HTERT RPE-1 (cell line): ENCODE data around the gene TMEM135.
"Not testable (repeated sequence)": the region's sequence is repeated elsewhere in the genome, so short reads cannot be mapped to it uniquely, and the experiment has no call there.

Experiments
- in situ Hi-C: fragments of 300-500 bp; cut with MboI; formaldehyde crosslinking; loops from 4 replicates; pipeline ENCODE4 v1.14.3; 2020; ENCODE audit warnings: low sequenced_read_pairs

The TMEM135 gene

GRCh38 chr11:87076260-87076783, 38.6 kb downstream of the TMEM135 start:
- in situ Hi-C loops: no loop called here

- in situ Hi-C loops: no loop called here
Observed at GRCh38 chr11:87076874-87077429, 39.2 kb downstream of the TMEM135 start.

- in situ Hi-C loops: no loop called here
Observed at GRCh38 chr11:87081358-87081757, 43.6 kb downstream of the TMEM135 start.

DNA sequence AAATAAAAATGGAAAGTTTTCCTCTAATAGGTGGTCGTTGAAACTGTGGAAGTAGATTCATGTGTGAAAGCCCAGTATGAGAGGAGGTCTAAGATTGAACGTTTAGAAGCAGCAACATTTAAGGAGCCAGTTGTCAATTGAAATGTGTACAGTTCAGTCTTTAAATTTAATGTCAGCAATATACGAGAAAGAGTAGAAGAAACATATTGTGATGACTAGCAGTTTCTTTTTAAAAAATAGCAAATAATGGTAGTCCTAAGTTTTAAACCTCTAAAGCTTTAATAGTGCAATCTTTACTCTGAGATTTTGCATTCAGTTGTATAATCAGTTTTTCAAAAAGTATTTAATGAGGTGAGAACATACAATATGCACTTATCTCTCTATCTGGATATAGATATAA, 44.9 kb downstream of the TMEM135 start:
- in situ Hi-C loops: no loop called here

GRCh38 chr11:87083029-87083428, 45.3 kb downstream of the TMEM135 start:
- in situ Hi-C loops: no loop called here

DNA sequence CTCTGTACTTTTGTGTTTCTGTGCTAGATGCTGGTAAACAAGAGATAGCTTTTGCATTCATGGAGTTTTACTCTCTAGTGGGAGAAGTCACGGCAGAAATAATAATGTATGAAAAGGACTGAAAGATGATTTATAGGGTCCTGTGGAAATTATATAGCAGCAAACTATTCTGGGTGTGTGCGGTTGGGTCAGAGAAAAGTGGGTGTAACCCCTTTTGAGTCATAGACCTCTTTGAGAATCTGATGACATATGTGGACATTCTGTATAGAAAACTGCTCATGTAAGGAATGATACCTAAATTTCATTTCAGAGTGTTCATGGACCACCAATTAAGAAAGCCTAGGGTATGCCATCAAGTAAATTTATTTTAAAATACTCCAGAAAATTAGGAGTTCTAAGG, 54.4 kb downstream of the TMEM135 start:
- in situ Hi-C loops: no loop called here

- in situ Hi-C loops: no loop called here
Observed at GRCh38 chr11:87092567-87092966, 54.8 kb downstream of the TMEM135 start.

DNA sequence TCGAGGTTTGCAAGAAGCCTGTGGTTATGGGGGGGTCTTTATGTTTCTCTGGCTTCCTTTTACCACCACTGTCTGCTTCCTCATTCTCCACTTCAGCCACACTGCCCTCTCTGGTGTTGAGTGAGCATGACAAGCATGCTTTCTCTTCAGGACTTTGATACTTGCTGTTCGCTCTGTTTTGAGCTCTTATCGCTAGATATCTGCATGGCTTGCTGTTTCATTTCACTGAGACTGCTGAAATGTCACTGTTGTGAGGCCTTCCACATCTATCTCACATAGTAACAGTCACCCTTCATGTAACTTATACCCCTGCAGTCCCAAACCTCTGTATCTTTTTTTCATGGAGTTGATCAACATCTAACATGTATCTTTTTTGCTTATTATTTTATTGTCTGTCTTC, 59.8 kb downstream of the TMEM135 start:
- in situ Hi-C loops: no loop called here

DNA sequence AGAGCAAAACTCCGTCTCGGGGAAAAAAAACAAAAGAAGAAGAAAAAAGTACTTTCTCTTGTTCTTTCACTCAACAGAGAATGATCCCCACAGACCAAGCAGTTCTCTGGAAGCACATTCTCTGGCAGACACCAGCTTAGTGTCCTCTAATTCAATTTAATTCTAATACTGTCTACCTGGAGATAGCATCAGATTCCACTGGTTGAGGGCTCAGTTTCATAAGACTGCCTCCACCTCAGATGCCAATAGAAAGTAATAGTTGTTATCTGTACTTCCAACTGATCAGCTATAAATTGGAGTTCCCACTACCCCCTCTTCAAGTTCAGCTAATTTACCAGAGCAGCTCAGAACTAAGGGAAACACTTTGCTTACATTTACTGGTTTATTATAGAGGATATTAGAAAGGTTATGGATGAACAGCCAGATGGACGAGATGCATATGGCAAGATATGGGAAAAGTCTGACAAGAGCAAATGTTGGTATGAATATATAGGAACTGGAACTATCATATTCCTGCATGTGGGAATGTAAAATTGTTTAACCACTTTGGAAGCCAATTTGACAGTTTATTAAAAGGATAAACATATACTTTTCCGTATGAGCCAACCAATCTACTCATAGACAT, 64.3 kb downstream of the TMEM135 start:
- in situ Hi-C loops: no loop called here

GRCh38 chr11:87105826-87106225, 68.1 kb downstream of the TMEM135 start:
- in situ Hi-C loops: not testable (repeated sequence)

DNA sequence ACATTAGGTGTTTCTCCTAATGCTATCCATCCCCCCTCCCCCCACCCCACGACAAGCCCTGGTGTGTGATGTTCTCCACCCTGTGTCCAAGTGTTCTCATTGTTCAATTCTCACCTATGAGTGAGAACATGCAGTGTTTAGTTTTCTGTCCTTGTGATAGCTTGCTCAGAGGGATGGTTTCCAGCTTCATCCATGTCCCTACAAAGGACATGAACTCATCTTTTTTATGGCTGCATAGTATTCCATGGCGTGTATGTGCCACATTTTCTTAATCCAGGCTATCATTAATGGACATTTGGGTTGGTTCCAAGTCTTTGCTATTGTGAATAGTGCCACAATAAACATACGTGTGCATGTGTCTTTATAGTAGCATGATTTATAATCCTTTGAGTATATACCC, 69.6 kb downstream of the TMEM135 start:
- in situ Hi-C loops: not testable (repeated sequence)

DNA sequence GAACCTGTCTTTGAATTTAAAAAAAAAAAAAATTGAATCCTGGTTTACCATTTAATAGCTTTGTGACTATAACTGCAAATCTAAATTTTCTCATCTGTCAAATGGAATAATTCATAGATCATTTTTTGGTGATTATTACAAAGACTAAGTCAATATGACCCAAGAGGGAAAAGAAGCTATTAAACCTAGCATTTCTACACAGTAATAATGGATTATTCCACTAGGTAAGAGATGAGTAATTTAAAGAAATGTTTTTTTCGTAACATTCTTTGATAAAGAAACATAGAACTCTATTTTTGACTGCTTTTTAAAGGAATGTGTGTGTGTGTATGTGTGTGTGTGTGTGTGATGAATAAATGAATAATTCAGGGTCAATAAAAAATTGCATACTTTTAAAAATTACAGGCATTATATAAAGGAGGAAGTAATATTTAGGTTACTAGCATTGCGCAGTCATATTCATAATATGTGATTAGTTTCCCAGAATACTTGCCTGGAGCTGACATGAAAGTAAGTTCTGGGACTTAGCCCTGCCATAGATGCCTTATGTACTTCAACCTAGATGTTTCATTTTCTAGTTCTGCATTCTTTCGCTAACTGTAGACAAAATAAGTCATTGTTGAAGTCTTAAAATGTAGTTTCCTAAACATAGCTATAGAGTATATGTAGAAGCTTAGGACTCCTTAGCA, 72.9 kb downstream of the TMEM135 start:
- in situ Hi-C loops: no loop called here

DNA sequence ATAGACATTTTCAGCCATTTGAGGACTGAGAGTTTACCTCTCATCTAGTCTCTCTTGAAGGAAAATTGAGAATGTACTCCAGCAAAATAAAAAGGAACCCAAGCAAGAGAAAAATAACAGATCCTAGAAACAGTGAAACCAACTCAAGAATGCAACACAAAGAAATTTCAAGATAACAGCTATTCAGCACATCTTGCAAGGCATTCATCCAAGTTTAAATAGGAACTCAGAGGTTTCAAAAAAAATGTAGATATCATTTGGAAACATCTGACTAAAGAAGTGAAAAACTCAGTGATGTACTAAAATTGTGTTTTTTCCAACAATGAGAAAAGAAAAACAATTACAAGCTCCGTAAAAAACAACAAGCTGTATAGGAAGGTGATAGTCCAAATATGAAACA, 76.4 kb downstream of the TMEM135 start:
- in situ Hi-C loops: no loop called here

GRCh38 chr11:87116185-87116584, 78.5 kb downstream of the TMEM135 start:
- in situ Hi-C loops: no loop called here

GRCh38 chr11:87120937-87121336, 83.2 kb downstream of the TMEM135 start:
- in situ Hi-C loops: no loop called here

GRCh38 chr11:87122852-87123251, 85.1 kb downstream of the TMEM135 start:
- in situ Hi-C loops: no loop called here

DNA sequence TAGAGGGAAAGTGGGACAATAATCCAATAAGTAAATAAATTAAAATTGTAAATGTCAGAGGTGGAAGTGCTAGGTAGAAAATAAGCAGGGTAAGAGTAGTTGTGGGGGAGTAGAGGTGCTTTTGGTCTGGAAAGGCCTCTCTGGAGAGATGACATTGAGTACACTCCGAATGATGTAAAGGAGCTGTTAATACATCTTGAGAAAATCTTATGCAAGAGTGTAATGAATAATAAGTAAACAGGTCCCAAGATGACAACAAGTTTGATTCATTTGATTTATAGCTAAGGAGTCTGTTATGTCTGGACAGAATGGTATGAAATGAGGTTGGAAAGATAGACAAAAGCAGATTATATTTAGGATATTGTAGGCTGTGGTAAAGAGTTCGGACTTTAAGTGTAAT, 87.5 kb downstream of the TMEM135 start:
- in situ Hi-C loops: no loop called here

GRCh38 chr11:87127101-87127500, 89.4 kb downstream of the TMEM135 start:
- in situ Hi-C loops: no loop called here

- in situ Hi-C loops: no loop called here
Observed at GRCh38 chr11:87128372-87128771, 90.6 kb downstream of the TMEM135 start.

DNA sequence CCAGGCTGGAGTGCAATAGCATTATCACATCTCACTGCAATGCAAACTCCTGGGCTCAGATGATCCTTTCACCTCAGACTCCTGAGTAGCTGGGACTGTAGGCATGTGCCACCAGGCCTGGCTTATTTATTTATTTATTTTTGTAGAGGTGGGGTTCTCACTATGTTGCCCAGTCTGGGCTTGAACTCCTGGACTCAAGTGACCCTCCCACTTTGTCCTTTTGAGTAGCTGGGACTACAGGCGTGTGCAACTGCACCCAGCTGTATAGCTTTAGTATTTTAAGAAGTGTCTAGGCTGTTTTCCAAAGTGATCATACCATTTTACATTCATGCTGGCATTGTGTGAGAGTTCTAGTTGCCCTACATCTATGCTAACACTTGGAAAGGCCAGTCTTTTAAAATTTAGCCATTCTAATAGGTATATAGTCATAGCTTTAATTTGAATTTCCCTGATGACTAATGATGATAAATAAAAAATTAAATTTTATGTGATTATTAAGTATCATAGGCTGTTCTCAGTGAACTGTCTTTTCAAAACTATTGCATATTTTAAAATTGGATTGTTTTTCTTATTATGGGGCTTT, 96.9 kb downstream of the TMEM135 start:
- in situ Hi-C loops: no loop called here

- in situ Hi-C loops: no loop called here
Observed at GRCh38 chr11:87136236-87136635, 98.5 kb downstream of the TMEM135 start.

GRCh38 chr11:87137711-87138110, 100.0 kb downstream of the TMEM135 start:
- in situ Hi-C loops: no loop called here
